GM23248 (cell line): Measurements from ENCODE around the gene FAM227A. TPM values are rescaled to one million over a fixed set of nuclear protein-coding genes. Genes with fewer than 3 reads are reported as not detected.

Source experiments
- DNase-seq: peaks from one replicate; pipeline ENCODE4 v3.0.0-alpha.2; 2015
- H2AFZ ChIP-seq: fragments of 200-600 bp; sonication (generic); 2 replicates; pipeline ENCODE4 v1.6.1; 2016; ENCODE audit warnings: antibody characterized with exemption
- H3F3A ChIP-seq: fragments of 200-600 bp; sonication (generic); 2 replicates; pipeline ENCODE4 v1.6.1; 2016; ENCODE audit warnings: mild to moderate bottlenecking, antibody characterized with exemption, mixed run types; ENCODE audit not compliant: insufficient read depth
- H3K27ac ChIP-seq: fragments of 200-600 bp; sonication (generic); 2 replicates; pipeline ENCODE4 v1.5.1; 2016; ENCODE audit warnings: mild to moderate bottlenecking
- H3K27me3 ChIP-seq: fragments of 200-600 bp; sonication (generic); replicated peaks from 2 replicates; pipeline ENCODE4 v1.6.1; 2016; ENCODE audit warnings: mild to moderate bottlenecking; ENCODE audit not compliant: insufficient read depth
- H3K36me3 ChIP-seq: fragments of 200-600 bp; sonication (generic); 2 replicates; pipeline ENCODE4 v1.6.1; 2016; ENCODE audit warnings: low read depth, mild to moderate bottlenecking
- H3K4me1 ChIP-seq: fragments of 200-600 bp; sonication (generic); 2 replicates; pipeline ENCODE4 v1.6.1; 2016; ENCODE audit warnings: mild to moderate bottlenecking; ENCODE audit not compliant: insufficient read depth
- H3K4me2 ChIP-seq: fragments of 200-600 bp; sonication (generic); one replicate; pipeline ENCODE4 v1.6.1; 2016; ENCODE audit warnings: mild to moderate bottlenecking; ENCODE audit not compliant: unreplicated experiment
- H3K4me3 ChIP-seq: fragments of 200-600 bp; sonication (generic); 2 replicates; pipeline ENCODE4 v1.5.1; 2016; ENCODE audit warnings: mild to moderate bottlenecking
- H3K79me2 ChIP-seq: fragments of 200-600 bp; sonication (generic); 2 replicates; pipeline ENCODE4 v1.6.1; 2016; ENCODE audit warnings: mild to moderate bottlenecking; ENCODE audit not compliant: insufficient read depth
- H3K9ac ChIP-seq: fragments of 200-600 bp; sonication (generic); 2 replicates; pipeline ENCODE4 v1.6.1; 2016; ENCODE audit warnings: mild to moderate bottlenecking
- H3K9me2 ChIP-seq: fragments of 200-600 bp; sonication (generic); 2 replicates; pipeline ENCODE4 v1.6.1; 2016; ENCODE audit warnings: mixed run types, mild to moderate bottlenecking, moderate library complexity; ENCODE audit not compliant: insufficient read depth
- H3K9me3 ChIP-seq: fragments of 200-600 bp; sonication (generic); one replicate; pipeline ENCODE4 v1.6.1; 2017; ENCODE audit warnings: low read depth
- H4K20me1 ChIP-seq: fragments of 200-600 bp; sonication (generic); 2 replicates; pipeline ENCODE4 v1.6.0; 2016; ENCODE audit not compliant: insufficient read depth
- EZH2 ChIP-seq: fragments of 200-600 bp; sonication (generic); IDR thresholded peaks from 2 replicates; pipeline ENCODE4 v1.6.1; 2018; ENCODE audit warnings: antibody characterized with exemption, mild to moderate bottlenecking; ENCODE audit not compliant: insufficient read depth, poor library complexity, severe bottlenecking
- EZH2phosphoT487 ChIP-seq: fragments of 200-600 bp; sonication (generic); IDR thresholded peaks from 2 replicates; pipeline ENCODE4 v1.6.1; 2018; ENCODE audit warnings: antibody characterized with exemption, moderate library complexity, mild to moderate bottlenecking, low read depth; ENCODE audit not compliant: insufficient read depth
- WGBS, 2 experiments: methylation state at CpG; one replicate each; pipeline ENCODE4 v1.1.6; 2015 to 2017; ENCODE audit warnings: low lambda C conversion rate in 2 of 2, low coverage in 1 of 2; ENCODE audit errors: missing lambda C conversion rate in 2 of 2; 5-methylcytosine and 5-hydroxymethylcytosine counted together
- in situ Hi-C: fragments of 300-500 bp; cut with MboI; formaldehyde crosslinking; loops from 2 replicates; pipeline ENCODE4 v1.15.0; 2020
- polyA plus RNA-seq: library from polyadenylated mRNA; unstranded; fragments of >200 nt; fragmentation: Nextera tagmentation; extraction: Ambion mirVana; gene quantifications from 2 replicates; pipeline ENCODE4 v1.2.1, GENCODE V29; 2016
- total RNA-seq: library from RNA; depleted of rRNA; stranded (reverse); fragments of >200 nt; shearing (Covaris generic); gene quantifications from 2 replicates; pipeline ENCODE4 v1.2.3, GENCODE V29; 2014

The FAM227A gene
- total and polyA plus RNA-seq, 2 experiments from 2014 or later, result 0.93 to 2.1 TPM

GRCh38 chr22:38655519-38656255 is 505 bp downstream of the FAM227A start:
- H3K4me2 ChIP-seq, result peak overlapping the region; percentile 98
- H4K20me1 ChIP-seq, result no peaks in the 10 kb centered on the region
- H2AFZ ChIP-seq, result peak overlapping the region; percentile 93
- H3K36me3 ChIP-seq, result no peaks in the 10 kb centered on the region
- H3K9ac ChIP-seq, result peak overlapping the region; percentile 97
- H3K4me3 ChIP-seq, result peak overlapping the region; percentile 83
- peaks cover 30% of the 10 kb centered on the region for H3K79me2 ChIP-seq
- no peaks in the 10 kb centered on the region for H3K9me3 ChIP-seq
- H3K9me2 ChIP-seq, result no peaks in the 10 kb centered on the region
- H3K27ac ChIP-seq, result peak overlapping the region; percentile 90
- in situ Hi-C loops, result no loop called here
- H3F3A ChIP-seq, result no peaks in the 10 kb centered on the region
- DNase-seq, result peak; percentile 54
- 3 to 5% methylated on average over 22 of the region's 22 CpGs for WGBS, 2 experiments
- H3K4me1 ChIP-seq, result peaks cover 7% of the 10 kb centered on the region; the same call in 1 of the 2 replicates
- no peaks in the 10 kb centered on the region for H3K27me3 ChIP-seq
- no peak for TF ChIP-seq EZH2
- TF ChIP-seq EZH2phosphoT487, result no peak

DNA sequence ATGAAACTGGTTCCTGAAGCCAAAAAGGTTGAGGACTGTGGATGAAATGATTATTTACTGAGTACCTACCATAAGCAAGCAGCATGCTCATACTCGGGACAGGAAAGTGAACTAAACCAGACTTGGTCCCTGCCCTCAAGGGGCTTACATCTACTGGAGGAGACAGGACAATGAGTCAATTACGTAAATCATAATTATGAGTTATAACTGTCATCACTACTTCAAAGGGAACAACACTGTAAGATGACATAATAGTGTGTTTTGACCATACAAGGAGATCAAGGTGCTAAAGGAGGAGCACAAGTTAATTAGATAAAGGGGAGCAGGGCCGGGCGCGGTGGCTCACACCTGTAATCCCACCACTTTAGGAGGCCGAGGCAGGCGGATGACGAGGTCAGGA is 2.5 kb downstream of the FAM227A start:
- H4K20me1 ChIP-seq, result no peaks in the 10 kb centered on the region
- H3K9ac ChIP-seq, result no peak overlapping the region
- H3K27ac ChIP-seq, result no peak overlapping the region
- 93 to 94% methylated on average over 8 of the region's 8 CpGs for WGBS, 2 experiments
- TF ChIP-seq EZH2phosphoT487 (no peak), EZH2 (no peak)
- H3K4me2 ChIP-seq, result no peak overlapping the region
- H3K9me3 ChIP-seq, result no peaks in the 10 kb centered on the region
- DNase-seq, result no peak
- in situ Hi-C loops, result no loop called here
- H2AFZ ChIP-seq, result no peak overlapping the region
- no peaks in the 10 kb centered on the region for H3K9me2 ChIP-seq
- peaks cover 17% of the 10 kb centered on the region for H3K79me2 ChIP-seq
- no peaks in the 10 kb centered on the region for H3K36me3 ChIP-seq
- H3K4me1 ChIP-seq, result peaks cover 7% of the 10 kb centered on the region; the same call in 1 of the 2 replicates
- H3K27me3 ChIP-seq, result no peaks in the 10 kb centered on the region
- no peak overlapping the region for H3K4me3 ChIP-seq
- H3F3A ChIP-seq, result no peaks in the 10 kb centered on the region

GRCh38 chr22:38652859-38653258 is 3.3 kb downstream of the FAM227A start:
- H3K27ac ChIP-seq, result no peak overlapping the region
- peaks cover 13% of the 10 kb centered on the region for H3K79me2 ChIP-seq
- H3K27me3 ChIP-seq, result no peaks in the 10 kb centered on the region
- no peak overlapping the region for H3K9ac ChIP-seq
- no peaks in the 10 kb centered on the region for H3K9me2 ChIP-seq
- H3K4me3 ChIP-seq, result no peak overlapping the region
- DNase-seq, result no peak
- no peaks in the 10 kb centered on the region for H3K9me3 ChIP-seq
- H4K20me1 ChIP-seq, result no peaks in the 10 kb centered on the region
- no peaks in the 10 kb centered on the region for H3K36me3 ChIP-seq
- H3F3A ChIP-seq, result no peaks in the 10 kb centered on the region
- H3K4me1 ChIP-seq, result peaks cover 7% of the 10 kb centered on the region; the same call in 1 of the 2 replicates
- no peak overlapping the region for H3K4me2 ChIP-seq
- in situ Hi-C loops, result no loop called here
- H2AFZ ChIP-seq, result no peak overlapping the region
- TF ChIP-seq EZH2phosphoT487, result no peak
- no peak for TF ChIP-seq EZH2

DNA sequence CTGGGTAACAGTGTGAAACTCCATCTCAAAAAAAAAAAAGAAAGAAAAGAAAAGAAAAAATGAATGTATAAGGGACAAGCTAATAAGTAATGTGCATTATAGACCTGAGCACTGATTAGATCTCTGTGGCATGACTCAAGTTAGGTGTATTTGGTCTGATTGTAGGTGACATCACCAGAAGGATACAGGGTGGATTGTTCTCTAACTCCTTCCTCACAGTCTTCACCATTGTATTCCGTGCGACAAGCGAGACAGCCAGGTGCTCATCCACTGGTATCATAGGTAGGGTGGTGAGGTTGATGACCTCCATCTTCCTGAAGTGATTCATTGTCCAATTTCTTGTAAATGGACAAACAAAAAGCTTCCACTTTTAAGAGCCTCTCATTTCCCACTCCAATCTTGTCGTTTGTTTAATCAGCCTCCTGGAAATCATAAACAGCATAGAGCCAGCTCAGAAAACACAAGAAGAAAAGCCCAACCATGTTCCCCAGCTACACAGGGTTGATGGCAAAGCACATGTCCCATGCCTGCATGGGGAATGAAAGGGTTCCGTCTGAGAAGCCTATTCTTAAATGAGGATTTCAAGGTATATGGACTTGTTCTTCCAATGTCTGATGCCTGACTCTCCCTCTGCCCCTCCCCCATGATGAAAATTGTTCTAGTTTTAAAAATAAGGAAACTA is 6.2 kb downstream of the FAM227A start:
- Histone ChIP-seq H3K9ac (no peak overlapping the region), H3K27ac (no peak overlapping the region), H3K9me2 (no peaks in the 10 kb centered on the region), H3K36me3 (no peaks in the 10 kb centered on the region), H3K9me3 (no peaks in the 10 kb centered on the region), H3K4me1 (no peaks in the 10 kb centered on the region), H3K4me3 (no peak overlapping the region), H3K79me2 (no peaks in the 10 kb centered on the region), H3K27me3 (no peaks in the 10 kb centered on the region), H2AFZ (no peak overlapping the region), H3F3A (no peaks in the 10 kb centered on the region), H3K4me2 (no peak overlapping the region), H4K20me1 (no peaks in the 10 kb centered on the region)
- TF ChIP-seq EZH2, result no peak
- no peak for TF ChIP-seq EZH2phosphoT487
- in situ Hi-C loops, result no loop called here
- no peak for DNase-seq
- 64 to 71% methylated on average over 5 of the region's 5 CpGs for WGBS, 2 experiments
